ENCODE data around the gene USP22.

The USP22 gene

DNA sequence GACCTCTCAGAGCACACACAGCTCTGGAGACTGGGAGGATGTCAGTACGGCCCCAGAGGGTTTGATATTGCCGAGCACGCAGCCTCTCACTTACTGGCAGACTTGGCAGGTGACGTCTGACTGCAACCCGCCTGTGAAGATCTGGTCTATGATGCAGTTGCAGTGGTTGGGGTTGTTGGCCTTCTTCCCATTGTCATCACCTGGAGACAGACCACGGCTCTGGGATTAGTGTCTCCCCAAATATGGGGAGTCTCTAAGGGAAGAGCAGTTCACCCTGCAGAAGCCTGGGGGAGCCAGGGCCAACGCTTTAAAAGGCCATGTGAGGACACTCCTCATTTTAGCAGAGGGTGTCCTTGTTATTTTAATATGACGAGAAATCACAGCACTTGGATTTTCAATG is 30.1 kb downstream of the USP22 start:
- Histone ChIP-seq H3K36me3 (ENCODE audit: control insufficient read depth in 2 of 2, insufficient read depth in 2 of 2, low read length in 2 of 2) (peaks cover 90 to 95% of the 10 kb centered on the region in 2 donors), H3K27ac (ENCODE audit: low read depth in 2 of 2, low read length in 2 of 2) (no peak overlapping the region), H3K4me3 (ENCODE audit: low read length in 2 of 2) (no peak overlapping the region), H3K9me3 (ENCODE audit: control insufficient read depth in 2 of 2, low read length in 2 of 2) (no peaks in the 10 kb centered on the region), H3K4me1 (ENCODE audit: control insufficient read depth in 2 of 2, insufficient read depth in 2 of 2, low read length in 2 of 2) (no peaks in the 10 kb centered on the region), H3K27me3 (ENCODE audit: control insufficient read depth in 2 of 2, insufficient read depth in 2 of 2, low read length in 2 of 2) (no peaks in the 10 kb centered on the region), H3K9ac (ENCODE audit: low read depth in 1 of 2, low read length in 2 of 2) (no peak overlapping the region)

DNA sequence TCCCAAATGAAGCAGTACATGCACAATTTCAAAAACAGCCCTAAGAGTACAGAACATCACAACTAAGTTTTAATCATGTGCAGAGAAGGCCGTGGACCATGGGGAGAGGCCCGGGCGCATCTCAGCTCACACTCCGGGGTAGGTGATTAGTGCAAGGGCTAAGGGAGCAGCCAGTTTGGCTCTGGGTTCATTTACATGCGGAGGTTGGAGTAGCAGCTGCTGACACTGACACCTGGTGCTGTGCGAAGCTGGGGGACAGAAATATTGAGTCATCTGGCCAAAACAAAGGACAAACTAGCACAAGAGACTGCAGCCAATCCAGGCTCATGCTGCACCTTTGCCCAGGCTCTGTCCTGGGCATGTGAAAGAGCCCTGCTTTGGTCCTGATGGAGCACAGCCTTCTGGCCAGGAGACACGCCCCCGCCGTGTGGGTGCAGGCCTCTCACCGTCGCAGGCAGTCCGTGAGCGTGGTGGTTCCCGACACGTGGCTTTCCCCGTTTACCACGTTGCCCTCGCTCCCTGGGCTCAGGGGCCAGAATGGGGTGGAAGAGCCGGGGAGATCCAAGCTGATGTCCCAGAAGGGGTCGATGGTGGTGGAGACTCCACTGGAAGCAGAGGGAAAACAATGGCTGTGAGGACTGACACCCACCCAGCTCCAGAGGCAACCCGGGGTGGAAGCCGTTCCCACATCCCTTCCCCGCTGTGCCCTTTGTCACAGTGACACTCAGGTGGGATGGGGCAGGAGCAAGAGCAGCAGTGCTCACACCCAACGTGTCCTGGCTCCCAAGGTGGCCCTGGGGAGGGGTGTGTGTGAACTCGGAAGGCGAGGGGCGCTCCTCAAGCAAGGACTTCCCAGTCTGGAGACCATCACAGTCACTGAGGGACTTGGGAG is 31.9 kb downstream of the USP22 start:
- H3K27me3 ChIP-seq (ENCODE audit: control insufficient read depth in 2 of 2, insufficient read depth in 2 of 2, low read length in 2 of 2): no peaks in the 10 kb centered on the region
- no peak overlapping the region for H3K27ac ChIP-seq (ENCODE audit: low read depth in 2 of 2, low read length in 2 of 2)
- H3K4me1 ChIP-seq (ENCODE audit: control insufficient read depth in 2 of 2, insufficient read depth in 2 of 2, low read length in 2 of 2): no peaks in the 10 kb centered on the region
- H3K9me3 ChIP-seq (ENCODE audit: control insufficient read depth in 2 of 2, low read length in 2 of 2): no peaks in the 10 kb centered on the region
- no peak overlapping the region for H3K9ac ChIP-seq (ENCODE audit: low read depth in 1 of 2, low read length in 2 of 2)
- H3K36me3 ChIP-seq (ENCODE audit: control insufficient read depth in 2 of 2, insufficient read depth in 2 of 2, low read length in 2 of 2): peaks cover 87 to 94% of the 10 kb centered on the region in 2 donors
- H3K4me3 ChIP-seq (ENCODE audit: low read length in 2 of 2): no peak overlapping the region

DNA sequence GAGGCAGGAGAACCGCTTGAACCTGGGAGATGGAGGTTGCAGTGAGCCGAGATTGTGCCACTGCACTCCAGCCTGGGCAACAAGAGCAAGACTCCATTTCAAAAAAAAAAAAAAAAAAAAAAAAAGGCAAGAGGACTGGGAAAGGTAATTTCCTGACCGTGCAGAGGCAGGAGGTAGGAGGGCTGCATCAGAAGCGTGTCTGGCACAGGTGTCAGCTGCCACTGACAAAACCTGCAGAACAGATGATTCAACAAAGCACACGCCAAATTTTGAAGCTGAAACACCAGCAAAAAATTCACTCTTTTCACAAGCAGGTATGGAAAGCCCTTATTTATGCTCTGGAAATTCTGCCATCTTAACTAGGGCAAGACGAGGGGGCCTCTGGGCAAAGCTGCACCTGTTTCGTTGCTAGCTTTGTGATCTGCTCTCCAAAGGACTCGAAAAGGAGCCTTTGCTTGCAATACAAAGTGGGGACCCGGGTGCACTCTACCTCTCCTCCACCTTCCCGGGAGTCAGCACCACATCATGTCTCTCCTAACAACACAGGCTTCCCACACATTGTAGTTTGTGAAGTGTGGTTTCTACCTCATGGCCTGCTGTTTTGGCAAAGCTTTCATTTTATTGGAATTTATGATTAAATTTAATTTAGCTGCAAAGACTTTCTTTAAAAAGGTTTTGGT is 33.7 kb downstream of the USP22 start:
- H3K4me1 ChIP-seq (ENCODE audit: control insufficient read depth in 2 of 2, insufficient read depth in 2 of 2, low read length in 2 of 2): no peaks in the 10 kb centered on the region
- no peak overlapping the region for H3K4me3 ChIP-seq (ENCODE audit: low read length in 2 of 2)
- H3K9me3 ChIP-seq (ENCODE audit: control insufficient read depth in 2 of 2, low read length in 2 of 2): no peaks in the 10 kb centered on the region
- no peak overlapping the region for H3K9ac ChIP-seq (ENCODE audit: low read depth in 1 of 2, low read length in 2 of 2)
- H3K27ac ChIP-seq (ENCODE audit: low read depth in 2 of 2, low read length in 2 of 2): no peak overlapping the region
- peaks cover 88 to 94% of the 10 kb centered on the region in 2 donors for H3K36me3 ChIP-seq (ENCODE audit: control insufficient read depth in 2 of 2, insufficient read depth in 2 of 2, low read length in 2 of 2)
- no peaks in the 10 kb centered on the region for H3K27me3 ChIP-seq (ENCODE audit: control insufficient read depth in 2 of 2, insufficient read depth in 2 of 2, low read length in 2 of 2)

DNA sequence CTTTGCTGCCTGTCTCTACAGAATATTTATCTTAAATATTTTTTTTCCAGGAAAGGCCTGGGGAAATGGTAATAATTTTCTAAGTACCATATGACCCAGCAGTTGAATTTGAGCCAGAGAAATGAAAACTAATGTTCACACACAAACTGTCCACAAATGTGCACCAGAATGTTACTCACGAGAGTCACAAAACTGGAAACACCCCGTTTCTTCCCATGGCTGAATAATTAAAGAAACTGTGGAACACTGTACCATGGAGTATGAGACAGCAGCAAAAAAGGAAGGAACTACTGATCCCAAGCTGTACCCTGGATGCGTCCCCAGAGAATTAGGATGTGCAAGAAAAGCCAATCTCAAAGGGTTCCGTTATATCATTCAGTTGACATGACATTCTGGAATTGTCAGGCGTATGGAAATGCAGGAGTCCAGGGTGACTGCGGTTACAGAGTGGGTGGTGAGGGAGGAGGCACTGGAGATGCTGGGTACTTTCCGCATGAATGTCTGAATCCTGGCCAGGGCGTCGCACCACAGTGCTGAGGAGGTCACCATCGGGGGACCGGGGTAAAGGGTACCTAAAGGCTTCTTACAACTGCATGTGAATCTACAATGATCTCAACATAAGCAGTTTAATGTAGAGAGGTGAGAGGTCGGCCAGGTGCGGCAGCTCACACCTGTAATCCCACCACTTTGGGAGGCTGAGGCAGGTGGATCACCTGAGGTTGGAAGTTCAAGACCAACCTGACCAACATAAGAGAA is 34.5 kb downstream of the USP22 start:
- no peaks in the 10 kb centered on the region for H3K9me3 ChIP-seq (ENCODE audit: control insufficient read depth in 2 of 2, low read length in 2 of 2)
- H3K36me3 ChIP-seq (ENCODE audit: control insufficient read depth in 2 of 2, insufficient read depth in 2 of 2, low read length in 2 of 2): peaks cover 90 to 98% of the 10 kb centered on the region in 2 donors
- no peak overlapping the region for H3K9ac ChIP-seq (ENCODE audit: low read depth in 1 of 2, low read length in 2 of 2)
- no peak overlapping the region for H3K4me3 ChIP-seq (ENCODE audit: low read length in 2 of 2)
- no peaks in the 10 kb centered on the region for H3K4me1 ChIP-seq (ENCODE audit: control insufficient read depth in 2 of 2, insufficient read depth in 2 of 2, low read length in 2 of 2)
- no peaks in the 10 kb centered on the region for H3K27me3 ChIP-seq (ENCODE audit: control insufficient read depth in 2 of 2, insufficient read depth in 2 of 2, low read length in 2 of 2)
- no peak overlapping the region for H3K27ac ChIP-seq (ENCODE audit: low read depth in 2 of 2, low read length in 2 of 2)

DNA sequence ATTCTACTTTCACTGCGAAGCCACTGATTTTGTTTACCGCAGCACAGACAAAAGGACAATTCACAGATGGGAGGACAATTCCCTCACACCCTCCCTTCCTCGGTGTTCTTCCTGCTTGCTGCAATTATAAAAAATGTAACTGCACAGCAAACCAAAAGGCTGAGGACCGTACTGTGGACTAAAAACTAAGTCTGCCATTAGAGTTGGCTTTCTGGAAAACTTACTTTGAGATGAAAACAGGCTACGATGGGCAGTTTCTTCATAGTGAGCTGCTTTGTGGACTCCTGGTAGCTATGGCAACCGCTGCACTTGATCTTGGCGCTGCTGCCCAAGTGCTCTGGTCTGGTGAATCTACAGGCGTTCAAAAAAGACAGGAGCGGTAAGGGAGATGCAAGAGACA is 35.2 kb downstream of the USP22 start:
- H3K27ac ChIP-seq (ENCODE audit: low read depth in 2 of 2, low read length in 2 of 2): no peak overlapping the region
- H3K4me1 ChIP-seq (ENCODE audit: control insufficient read depth in 2 of 2, insufficient read depth in 2 of 2, low read length in 2 of 2): no peaks in the 10 kb centered on the region
- H3K9me3 ChIP-seq (ENCODE audit: control insufficient read depth in 2 of 2, low read length in 2 of 2): no peaks in the 10 kb centered on the region
- H3K4me3 ChIP-seq (ENCODE audit: low read length in 2 of 2): no peak overlapping the region
- no peaks in the 10 kb centered on the region for H3K27me3 ChIP-seq (ENCODE audit: control insufficient read depth in 2 of 2, insufficient read depth in 2 of 2, low read length in 2 of 2)
- H3K9ac ChIP-seq (ENCODE audit: low read depth in 1 of 2, low read length in 2 of 2): no peak overlapping the region
- peaks cover 88 to 97% of the 10 kb centered on the region in 2 donors for H3K36me3 ChIP-seq (ENCODE audit: control insufficient read depth in 2 of 2, insufficient read depth in 2 of 2, low read length in 2 of 2)

DNA sequence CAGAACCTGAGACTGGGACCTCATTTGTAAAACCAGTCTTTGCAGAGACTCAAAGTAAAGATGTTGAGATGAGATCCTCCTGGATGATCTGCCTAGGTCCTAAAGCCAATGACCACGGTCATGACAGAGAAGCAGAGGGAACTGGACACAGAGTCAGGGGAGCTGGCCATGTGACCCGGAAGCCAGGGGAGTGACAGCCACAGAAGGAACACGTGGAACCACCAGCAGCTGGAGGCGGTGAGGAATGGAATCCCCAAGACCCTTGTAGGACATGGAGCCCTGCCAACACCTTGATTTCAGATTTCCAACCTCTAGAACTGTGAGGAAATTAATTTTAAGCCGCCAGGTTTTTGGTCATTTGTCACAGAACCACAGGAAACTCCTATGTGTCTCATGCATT is 37.0 kb downstream of the USP22 start:
- Histone ChIP-seq H3K4me1 (ENCODE audit: control insufficient read depth in 2 of 2, insufficient read depth in 2 of 2, low read length in 2 of 2) (peaks cover 0 to 9% of the 10 kb centered on the region in 2 donors), H3K27me3 (ENCODE audit: control insufficient read depth in 2 of 2, insufficient read depth in 2 of 2, low read length in 2 of 2) (no peaks in the 10 kb centered on the region), H3K36me3 (ENCODE audit: control insufficient read depth in 2 of 2, insufficient read depth in 2 of 2, low read length in 2 of 2) (peaks cover 86 to 92% of the 10 kb centered on the region in 2 donors), H3K9me3 (ENCODE audit: control insufficient read depth in 2 of 2, low read length in 2 of 2) (no peaks in the 10 kb centered on the region), H3K27ac (ENCODE audit: low read depth in 2 of 2, low read length in 2 of 2) (no peak overlapping the region), H3K9ac (ENCODE audit: low read depth in 1 of 2, low read length in 2 of 2) (no peak overlapping the region), H3K4me3 (ENCODE audit: low read length in 2 of 2) (no peak overlapping the region)

DNA sequence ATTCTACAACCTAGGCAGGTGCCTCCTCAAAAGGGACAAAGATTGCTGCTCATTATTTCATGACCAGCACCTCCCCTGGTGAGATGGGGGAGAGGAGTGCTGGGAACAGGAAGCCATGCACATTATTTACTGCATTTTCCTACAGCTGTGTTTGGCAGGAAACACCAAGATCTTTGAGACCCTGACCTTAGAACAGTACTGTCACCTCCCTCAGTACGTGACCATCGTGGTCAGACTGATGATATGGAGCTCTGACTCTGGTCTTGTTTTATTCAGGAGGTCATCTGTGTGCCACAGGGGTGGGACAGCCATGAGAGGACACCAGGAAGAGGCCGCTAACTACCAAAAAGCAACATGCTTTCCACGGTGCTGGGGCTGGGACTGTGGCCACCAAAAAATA is 37.4 kb downstream of the USP22 start:
- Histone ChIP-seq H3K36me3 (ENCODE audit: control insufficient read depth in 2 of 2, insufficient read depth in 2 of 2, low read length in 2 of 2) (peaks cover 82 to 89% of the 10 kb centered on the region in 2 donors), H3K4me1 (ENCODE audit: control insufficient read depth in 2 of 2, insufficient read depth in 2 of 2, low read length in 2 of 2) (peaks cover 0 to 9% of the 10 kb centered on the region in 2 donors), H3K27ac (ENCODE audit: low read depth in 2 of 2, low read length in 2 of 2) (no peak overlapping the region), H3K4me3 (ENCODE audit: low read length in 2 of 2) (no peak overlapping the region), H3K27me3 (ENCODE audit: control insufficient read depth in 2 of 2, insufficient read depth in 2 of 2, low read length in 2 of 2) (no peaks in the 10 kb centered on the region), H3K9me3 (ENCODE audit: control insufficient read depth in 2 of 2, low read length in 2 of 2) (no peaks in the 10 kb centered on the region), H3K9ac (ENCODE audit: low read depth in 1 of 2, low read length in 2 of 2) (no peak overlapping the region)

DNA sequence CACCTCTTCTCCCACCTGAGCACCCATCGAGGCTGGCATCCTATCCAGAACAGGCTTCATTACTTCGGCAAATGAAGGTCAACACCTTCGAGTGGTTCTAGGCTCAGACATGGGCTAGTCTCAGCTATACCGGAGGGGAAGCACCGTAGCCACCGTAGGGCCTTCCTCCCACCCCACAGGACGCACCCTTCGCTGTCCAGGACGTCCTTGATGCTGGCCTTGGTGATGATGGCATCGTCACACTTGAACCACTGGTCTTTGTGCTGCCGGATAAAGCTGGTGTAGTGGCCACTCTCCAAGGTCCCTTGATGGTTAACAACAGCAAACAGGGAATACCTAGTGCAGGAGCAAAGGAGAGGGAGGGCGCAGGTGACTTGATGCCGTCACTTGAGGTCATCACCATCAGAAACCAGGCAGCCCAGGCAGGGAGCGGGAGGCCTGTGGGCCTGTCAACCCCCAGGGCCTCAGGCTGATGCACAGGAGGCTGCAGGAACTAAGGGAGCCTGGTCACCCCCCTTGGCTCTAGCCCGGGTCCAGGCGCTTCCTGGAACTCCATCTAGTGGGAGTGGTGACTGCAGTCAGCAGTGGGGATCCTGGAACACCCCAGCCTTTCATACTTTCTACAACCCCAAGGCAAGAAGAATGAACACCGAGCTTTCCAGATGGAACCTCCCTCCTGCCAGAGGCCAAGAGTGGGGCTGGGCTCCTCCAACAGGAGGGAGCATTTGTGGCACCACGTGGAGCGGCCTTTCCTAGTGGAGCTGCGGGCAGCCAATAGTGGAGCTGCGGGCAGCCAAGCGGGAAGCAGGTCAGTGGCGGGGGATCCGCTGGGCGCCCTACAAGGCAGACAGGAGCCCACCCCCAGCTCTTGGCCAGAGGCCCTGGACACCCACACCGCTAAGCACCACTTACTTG is 38.5 kb downstream of the USP22 start:
- no peak overlapping the region for H3K27ac ChIP-seq (ENCODE audit: low read depth in 2 of 2, low read length in 2 of 2)
- H3K36me3 ChIP-seq (ENCODE audit: control insufficient read depth in 2 of 2, insufficient read depth in 2 of 2, low read length in 2 of 2): peaks cover 83 to 86% of the 10 kb centered on the region in 2 donors
- no peaks in the 10 kb centered on the region for H3K27me3 ChIP-seq (ENCODE audit: control insufficient read depth in 2 of 2, insufficient read depth in 2 of 2, low read length in 2 of 2)
- H3K9me3 ChIP-seq (ENCODE audit: control insufficient read depth in 2 of 2, low read length in 2 of 2): no peaks in the 10 kb centered on the region
- peaks cover 0 to 9% of the 10 kb centered on the region in 2 donors for H3K4me1 ChIP-seq (ENCODE audit: control insufficient read depth in 2 of 2, insufficient read depth in 2 of 2, low read length in 2 of 2)
- H3K4me3 ChIP-seq (ENCODE audit: low read length in 2 of 2): no peak overlapping the region
- no peak overlapping the region for H3K9ac ChIP-seq (ENCODE audit: low read depth in 1 of 2, low read length in 2 of 2)

DNA sequence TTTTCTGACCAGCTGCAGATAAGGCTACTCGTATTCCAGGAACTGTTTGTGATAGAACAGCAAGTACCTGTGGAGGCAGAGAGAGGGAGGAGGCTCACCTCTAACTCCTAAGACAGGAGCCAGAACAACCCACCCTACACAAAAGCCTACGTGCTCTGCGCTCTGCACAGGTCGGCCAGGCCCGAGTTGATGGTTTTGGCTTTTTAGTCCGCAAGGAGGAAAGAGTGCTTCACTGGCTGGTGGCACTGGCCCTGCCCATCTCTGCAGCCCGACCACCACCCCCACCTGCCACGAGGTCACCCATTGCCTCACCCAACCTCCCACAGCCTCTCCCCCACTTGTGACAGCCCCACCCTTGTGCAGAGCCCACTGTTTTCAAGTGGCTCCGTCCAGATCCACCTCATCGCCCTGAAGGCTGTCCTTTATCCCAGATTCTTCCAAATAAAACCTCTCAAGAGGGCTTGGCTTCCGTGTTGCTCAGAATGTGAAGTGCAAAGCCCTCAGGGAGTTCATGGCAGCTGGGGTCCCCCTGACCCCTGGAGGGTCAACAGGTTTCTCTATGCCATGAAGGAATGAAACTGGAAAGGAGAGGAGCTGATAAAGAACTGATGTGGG is 39.7 kb downstream of the USP22 start:
- peaks cover 2 to 9% of the 10 kb centered on the region in 2 donors for H3K4me1 ChIP-seq (ENCODE audit: control insufficient read depth in 2 of 2, insufficient read depth in 2 of 2, low read length in 2 of 2)
- no peak overlapping the region for H3K27ac ChIP-seq (ENCODE audit: low read depth in 2 of 2, low read length in 2 of 2)
- peaks cover 76 to 85% of the 10 kb centered on the region in 2 donors for H3K36me3 ChIP-seq (ENCODE audit: control insufficient read depth in 2 of 2, insufficient read depth in 2 of 2, low read length in 2 of 2)
- no peaks in the 10 kb centered on the region for H3K9me3 ChIP-seq (ENCODE audit: control insufficient read depth in 2 of 2, low read length in 2 of 2)
- no peak overlapping the region for H3K9ac ChIP-seq (ENCODE audit: low read depth in 1 of 2, low read length in 2 of 2)
- H3K27me3 ChIP-seq (ENCODE audit: control insufficient read depth in 2 of 2, insufficient read depth in 2 of 2, low read length in 2 of 2): no peaks in the 10 kb centered on the region
- H3K4me3 ChIP-seq (ENCODE audit: low read length in 2 of 2): no peak overlapping the region

Data from mucosa of rectum (tissue), 2 donors.